ENCODE measurements around the gene BRD7.

BRD7 gene

GRCh38 chr16:50318796-50319578 is 49.8 kb downstream of the BRD7 start:
- no peak for DNase-seq

GRCh38 chr16:50316848-50317630 is 51.7 kb downstream of the BRD7 start:
- DNase-seq: no peak

GRCh38 chr16:50316102-50316847 is 52.5 kb downstream of the BRD7 start:
- DNase-seq: no peak

DNA sequence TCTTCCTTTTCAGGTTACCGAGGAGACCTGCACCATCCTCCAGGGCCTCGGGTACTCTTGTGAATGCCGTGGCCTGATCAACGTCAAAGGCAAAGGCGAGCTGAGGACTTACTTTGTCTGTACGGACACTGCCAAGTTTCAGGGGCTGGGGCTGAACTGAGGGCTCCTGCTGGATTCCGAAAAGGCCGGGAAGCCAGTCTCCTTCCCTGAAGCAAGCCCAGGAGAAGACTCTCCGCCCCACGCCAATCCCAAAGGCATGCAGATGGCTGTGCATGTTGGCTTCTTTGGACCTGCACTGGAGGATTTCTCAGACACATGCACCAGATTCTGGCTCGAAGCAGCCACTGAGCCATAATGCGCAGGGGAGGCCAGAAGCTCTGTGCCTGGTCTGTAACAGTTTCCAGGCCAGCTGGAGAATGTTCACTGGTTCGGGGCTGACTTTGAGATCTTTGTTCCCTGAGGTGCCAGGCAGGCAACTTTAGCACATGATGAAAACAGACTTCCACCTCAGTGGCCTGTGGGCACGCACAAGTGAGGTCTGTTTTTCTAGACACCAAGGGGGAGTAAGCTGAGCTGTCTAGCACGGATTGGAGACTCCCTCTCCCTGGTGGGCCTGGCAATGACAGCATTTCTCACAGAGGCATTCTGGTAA is 53.3 kb downstream of the BRD7 start:
- no peak for DNase-seq

GRCh38 chr16:50314665-50315064 is 54.1 kb downstream of the BRD7 start:
- DNase-seq: no peak

GRCh38 chr16:50313596-50314478 is 55.0 kb downstream of the BRD7 start:
- peak; percentile 82 for DNase-seq

- no peak for DNase-seq
Measured at GRCh38 chr16:50311891-50312501, 56.8 kb downstream of the BRD7 start.

GRCh38 chr16:50311134-50311528 is 57.7 kb downstream of the BRD7 start:
- DNase-seq: no peak

GRCh38 chr16:50310308-50311133 is 58.3 kb downstream of the BRD7 start:
- no peak for DNase-seq

DNA sequence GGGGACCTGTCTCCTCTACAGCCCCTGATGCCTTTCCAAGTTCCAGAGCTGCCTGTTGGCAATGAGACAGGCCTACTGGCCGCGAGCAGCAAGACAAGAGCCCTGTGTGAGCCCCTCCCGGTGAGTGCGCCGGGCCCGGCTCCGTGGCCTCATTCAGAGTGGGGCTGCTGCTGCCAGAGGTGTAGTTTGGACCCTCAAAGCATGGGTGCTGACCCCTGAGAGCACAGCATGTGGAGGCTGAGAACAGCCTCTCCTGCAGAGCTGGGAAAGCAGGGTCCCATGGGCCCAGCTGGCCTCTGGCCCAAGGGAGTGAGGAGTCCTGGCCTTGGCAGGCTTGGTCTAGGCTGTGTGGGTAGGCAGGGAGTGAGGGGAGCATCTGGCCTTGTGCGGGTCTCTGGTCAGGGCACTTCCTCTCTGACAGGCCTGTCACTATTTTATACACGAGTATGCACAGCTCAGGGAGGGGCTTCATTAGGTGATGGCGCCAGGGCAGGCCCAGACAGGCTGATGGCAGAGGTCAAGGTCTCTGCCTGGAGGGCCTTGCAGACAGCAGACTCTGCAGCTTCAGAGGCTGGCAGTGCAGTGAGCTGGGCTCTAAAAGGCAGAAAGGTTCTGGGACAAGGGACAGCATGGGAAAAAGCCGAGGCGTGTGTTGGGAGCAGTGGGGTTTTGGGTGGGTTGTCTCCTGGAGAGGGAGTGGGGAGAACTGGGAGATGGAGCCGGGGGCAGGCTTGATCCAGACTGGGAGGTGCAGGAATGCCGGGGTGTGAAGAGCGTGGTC is 59.1 kb downstream of the BRD7 start:
- no peak for DNase-seq

- DNase-seq: no peak
Measured at GRCh38 chr16:50309156-50309526, 59.6 kb downstream of the BRD7 start.

GRCh38 chr16:50308237-50308965 is 60.4 kb downstream of the BRD7 start:
- DNase-seq: no peak

DNA sequence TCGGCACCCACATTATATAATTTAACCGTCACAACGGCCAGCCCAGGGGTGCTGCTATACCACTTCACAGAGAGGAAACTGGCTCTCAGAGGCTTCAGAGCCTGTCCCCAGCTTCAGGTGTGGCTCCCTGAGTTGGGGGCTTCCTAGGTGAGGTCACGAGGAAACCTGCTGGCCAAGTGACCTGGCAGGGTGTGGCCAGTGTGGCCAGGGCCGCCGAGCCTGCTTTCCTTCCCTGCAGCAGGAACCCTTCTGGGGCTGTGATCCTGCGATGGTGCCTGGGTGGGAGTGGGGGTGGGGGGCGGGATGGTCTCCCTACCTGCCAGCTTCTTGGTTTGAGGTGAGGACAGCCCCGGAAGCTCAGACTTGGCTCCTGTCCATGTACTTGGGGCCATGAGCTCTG is 62.5 kb downstream of the BRD7 start:
- DNase-seq: no peak

GRCh38 chr16:50305441-50306061 is 63.2 kb downstream of the BRD7 start:
- DNase-seq: no peak

- no peak for DNase-seq
Measured at GRCh38 chr16:50304467-50305440, 64.0 kb downstream of the BRD7 start.

- DNase-seq: no peak
Measured at GRCh38 chr16:50303605-50304466, 65.0 kb downstream of the BRD7 start.

All from MV-4-11 (cell line).